Astrocyte of the spinal cord (primary cell): ENCODE results near the gene PIEZO1.

Experiments
- DNase-seq: peaks from one replicate; pipeline ENCODE4 v3.0.0; 2011; ENCODE audit warnings: low read depth, low spot score
- H3K4me3 ChIP-seq: 2 replicates; pipeline ENCODE4 v1.5.1; 2011; ENCODE audit warnings: low read depth, mild to moderate bottlenecking, low read length, moderate library complexity
- in situ Hi-C: cut with HindIII; loops from 2 replicates; pipeline ENCODE4 v1.10.0; 2017; ENCODE audit warnings: low sequenced_read_pairs
- TF ChIP-seq, protein P1 (sequence below): IDR thresholded peaks from 2 replicates; pipeline ENCODE4 v1.5.1; 2012; ENCODE audit warnings: low read depth, mild to moderate bottlenecking, low read length, inconsistent platforms

PIEZO1 gene

DNA sequence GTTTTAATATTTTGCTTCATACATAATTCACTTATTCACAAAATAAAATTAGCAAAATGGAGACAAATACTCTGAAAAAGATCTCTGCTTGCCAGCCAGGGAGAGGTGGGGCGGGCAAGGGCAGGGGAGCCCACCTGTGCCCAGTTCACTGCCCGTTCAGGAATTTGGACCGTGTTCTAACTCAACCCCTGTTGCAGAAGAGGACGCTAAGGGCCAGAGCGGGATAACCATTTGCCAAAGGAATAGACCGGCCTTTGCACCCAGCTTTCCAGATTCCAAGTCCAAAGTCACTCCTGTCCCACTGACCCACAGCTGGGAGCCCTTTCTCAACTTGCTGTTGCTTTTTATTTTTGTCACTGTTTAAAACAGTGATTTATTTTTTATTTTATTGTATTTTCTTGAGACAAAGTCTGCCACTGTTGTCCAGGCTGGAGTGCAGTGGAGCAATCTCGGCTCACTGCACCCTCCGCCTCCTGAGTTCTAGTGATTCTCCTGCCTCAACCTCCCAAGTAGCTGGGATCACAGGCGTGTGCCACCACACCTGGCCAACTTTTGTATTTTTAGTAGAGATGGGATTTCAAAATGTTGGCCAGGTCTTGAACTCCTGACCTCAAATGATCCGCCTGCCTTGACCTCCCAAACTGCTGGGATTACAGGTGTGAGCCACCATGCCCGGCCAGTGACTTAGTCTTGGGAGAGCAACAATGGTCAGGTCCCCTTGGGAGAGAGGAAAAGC, 2.7 kb upstream of the PIEZO1 start:
- DNase-seq: no peak
- in situ Hi-C loops: no loop called here
- H3K4me3 ChIP-seq: no peak overlapping the region
- TF ChIP-seq, protein P1, sequence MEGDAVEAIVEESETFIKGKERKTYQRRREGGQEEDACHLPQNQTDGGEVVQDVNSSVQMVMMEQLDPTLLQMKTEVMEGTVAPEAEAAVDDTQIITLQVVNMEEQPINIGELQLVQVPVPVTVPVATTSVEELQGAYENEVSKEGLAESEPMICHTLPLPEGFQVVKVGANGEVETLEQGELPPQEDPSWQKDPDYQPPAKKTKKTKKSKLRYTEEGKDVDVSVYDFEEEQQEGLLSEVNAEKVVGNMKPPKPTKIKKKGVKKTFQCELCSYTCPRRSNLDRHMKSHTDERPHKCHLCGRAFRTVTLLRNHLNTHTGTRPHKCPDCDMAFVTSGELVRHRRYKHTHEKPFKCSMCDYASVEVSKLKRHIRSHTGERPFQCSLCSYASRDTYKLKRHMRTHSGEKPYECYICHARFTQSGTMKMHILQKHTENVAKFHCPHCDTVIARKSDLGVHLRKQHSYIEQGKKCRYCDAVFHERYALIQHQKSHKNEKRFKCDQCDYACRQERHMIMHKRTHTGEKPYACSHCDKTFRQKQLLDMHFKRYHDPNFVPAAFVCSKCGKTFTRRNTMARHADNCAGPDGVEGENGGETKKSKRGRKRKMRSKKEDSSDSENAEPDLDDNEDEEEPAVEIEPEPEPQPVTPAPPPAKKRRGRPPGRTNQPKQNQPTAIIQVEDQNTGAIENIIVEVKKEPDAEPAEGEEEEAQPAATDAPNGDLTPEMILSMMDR: no peak

DNA sequence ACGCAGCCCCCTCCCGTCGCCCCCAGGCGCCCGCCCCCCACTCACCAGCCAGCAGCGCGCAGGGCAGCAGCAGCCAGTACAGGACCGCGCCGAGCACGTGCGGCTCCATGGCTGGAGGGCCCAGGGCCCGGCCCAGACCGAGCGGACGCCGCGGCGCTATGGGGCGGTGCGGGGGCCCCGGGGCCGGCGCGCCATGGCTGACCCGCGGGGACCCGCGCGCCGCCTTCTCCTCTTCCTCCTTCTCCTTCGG, 239 bp downstream of the PIEZO1 start:
- TF ChIP-seq, protein P1: no peak
- DNase-seq: no peak

DNA sequence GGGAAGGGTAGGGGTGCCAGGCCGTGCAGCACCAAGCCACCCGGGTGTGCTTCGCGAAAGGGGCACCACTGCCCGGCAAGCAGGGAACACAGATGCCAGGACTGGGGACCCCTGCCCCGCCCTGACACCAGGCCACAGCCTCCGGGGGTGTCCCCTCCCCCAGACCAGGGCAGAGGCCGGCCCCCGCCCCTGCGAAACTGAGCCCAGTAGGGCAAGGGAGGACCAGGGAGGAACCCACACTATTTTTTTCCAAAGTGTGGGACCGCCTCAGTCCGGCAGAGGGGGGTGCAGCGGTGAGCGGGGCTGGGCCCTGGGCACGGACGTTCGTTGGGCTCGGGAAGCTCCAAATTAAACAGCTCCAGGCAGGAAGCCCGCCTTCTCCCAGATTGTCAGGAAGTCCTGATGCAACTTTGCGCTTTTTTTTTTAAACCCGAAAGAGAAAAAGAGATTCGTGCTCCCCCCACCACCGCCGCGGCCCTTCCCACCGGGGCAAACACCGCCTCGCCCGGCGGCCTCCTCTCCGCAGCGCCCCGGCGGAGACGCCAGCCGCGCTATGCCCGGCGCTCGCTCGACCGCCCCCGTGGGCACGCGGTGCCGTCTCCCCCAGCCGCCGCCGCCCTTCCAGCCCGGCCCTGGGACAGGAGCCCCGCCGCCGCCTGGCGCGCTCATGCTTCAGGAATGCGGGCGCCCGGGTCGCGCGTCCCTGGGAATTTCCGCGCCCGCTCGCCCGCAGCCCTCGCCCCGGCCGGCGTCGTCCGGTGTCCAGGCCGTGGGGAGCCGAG, 755 bp downstream of the PIEZO1 start:
- in situ Hi-C loops: no loop called here
- DNase-seq: peak; percentile 72
- H3K4me3 ChIP-seq: peak overlapping the region; percentile 61
- TF ChIP-seq, protein P1: peak; percentile 64

More for the DNA sequence above, 239 bp downstream of the PIEZO1 start:
- in situ Hi-C loops: no loop called here
- H3K4me3 ChIP-seq: peak overlapping the region; percentile 61

DNA sequence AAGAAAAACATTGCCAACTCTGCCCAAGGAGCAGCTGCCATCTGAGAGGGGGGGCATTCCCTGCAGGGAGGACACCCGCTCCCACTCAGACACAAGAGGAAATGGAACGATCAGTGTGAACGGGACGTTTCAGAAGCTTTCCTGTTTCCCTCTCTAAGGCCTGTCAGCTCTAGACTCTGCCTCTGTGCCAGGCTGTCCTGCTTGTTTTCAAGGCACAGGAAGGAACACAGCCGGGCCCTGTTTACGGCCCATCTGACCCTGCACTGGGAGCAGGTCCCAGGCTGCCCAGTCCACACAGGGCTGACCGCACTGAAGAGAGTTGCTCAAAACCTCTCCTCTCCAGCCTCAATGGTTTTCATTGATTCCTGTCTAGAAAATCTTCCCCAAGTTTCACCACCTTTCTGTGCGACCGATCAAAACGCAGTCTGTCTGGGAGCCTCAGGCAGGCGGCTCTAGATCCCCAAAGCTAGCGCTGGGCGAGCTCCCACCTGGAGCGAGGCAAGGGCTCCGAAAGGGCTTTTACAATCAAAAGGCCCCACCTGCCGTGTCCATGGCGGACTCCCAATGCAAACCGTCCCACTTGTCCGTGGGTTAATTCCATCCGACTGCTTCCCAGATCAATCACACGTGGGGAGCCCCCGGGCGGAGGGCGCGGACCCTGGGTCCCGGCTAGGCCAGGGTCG, 1.5 kb downstream of the PIEZO1 start:
- peak overlapping the region; percentile 61 for H3K4me3 ChIP-seq
- in situ Hi-C loops: no loop called here
- TF ChIP-seq, protein P1: no peak
- DNase-seq: no peak

DNA sequence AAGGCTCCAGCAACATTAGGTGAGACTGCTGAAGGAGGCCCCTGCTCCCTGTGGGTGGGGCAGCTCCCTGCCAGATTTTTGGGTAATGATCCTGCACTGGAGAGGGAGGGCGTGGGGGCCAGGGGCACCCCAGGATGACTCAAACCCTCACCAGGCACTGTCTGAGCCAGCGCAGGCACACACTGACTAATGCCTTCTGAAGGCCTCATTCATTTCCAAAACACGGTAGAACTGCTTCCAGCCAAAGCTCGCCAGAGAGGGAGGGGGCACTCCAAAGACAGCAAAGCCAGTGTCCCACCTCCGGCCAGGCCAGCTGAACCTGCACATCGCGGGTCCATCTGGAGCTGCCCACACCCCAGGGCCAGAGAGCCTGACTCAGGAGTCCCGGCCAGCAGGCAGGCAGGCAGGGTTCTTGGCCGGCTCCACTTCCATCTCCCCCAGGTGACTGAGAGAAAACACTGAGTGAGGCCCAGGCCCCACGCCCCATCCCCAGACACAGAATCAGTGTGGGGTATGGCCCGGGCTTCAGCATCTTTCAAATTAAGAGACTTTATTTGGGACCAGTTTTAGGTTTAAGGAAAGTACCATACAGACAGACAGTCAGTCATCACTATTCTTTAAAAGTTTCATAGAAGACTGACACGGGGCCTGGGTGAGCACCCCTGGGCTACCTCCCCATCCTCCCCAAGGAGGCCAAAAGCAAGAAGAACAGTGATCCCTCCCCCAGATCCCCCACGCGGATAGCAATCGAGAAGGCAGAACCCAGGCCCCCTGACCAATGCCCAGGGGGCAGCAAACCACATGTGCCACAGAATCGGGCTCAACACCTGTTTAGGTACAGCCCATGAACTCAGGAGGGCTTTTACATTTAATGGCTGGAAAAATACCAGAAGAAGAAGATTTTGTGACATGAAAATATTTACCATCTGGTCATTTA, 2.3 kb downstream of the PIEZO1 start:
- in situ Hi-C loops: no loop called here
- TF ChIP-seq, protein P1: no peak
- peak; percentile 64 for DNase-seq
- peak overlapping the region; percentile 61 for H3K4me3 ChIP-seq
